H1 (cell line): ENCODE data around the gene PLCB1. TPM values are rescaled to one million over a fixed set of nuclear protein-coding genes. Genes with fewer than 3 reads are reported as not detected.

ENCODE experiments used
- RBBP5 ChIP-seq: IDR thresholded peaks from 2 replicates; pipeline ENCODE4 v1.7.1; 2012; ENCODE audit warnings: low read depth, mild to moderate bottlenecking, inconsistent platforms, low read length, moderate library complexity, borderline replicate concordance
- polyA plus RNA-seq, 7 experiments: library from polyadenylated mRNA; depleted of rRNA in 3 of 7; stranded (reverse) in 5 of 7; unstranded in 2 of 7; fragments of >200 nt in 5 of 7; fragments of 200-250 nt in 2 of 7; gene quantifications; 1 replicate in 5 of 7; 2 replicates in 1 of 7; 4 replicates in 1 of 7; pipeline versions ENCODE4 v1.2.1 to v1.2.3, GENCODE V29; 2011 to 2013; ENCODE audit warnings: missing spikeins in 2 of 7, mixed read lengths in 2 of 7
- total RNA-seq: library from RNA; stranded (reverse); fragmentation: NEBNext Ultra II Directional; extraction: Animal tissue kit (Norgen Biotek cat#: 25700); gene quantifications from 2 replicates; pipeline ENCODE4 v1.2.1, GENCODE V29; 2021

The PLCB1 gene
- total and polyA plus RNA-seq, 2 of the 8 experiments (the other 6 are each of a cell fraction or from before 2014, with no cell fraction given), result 2.6 to 9.1 TPM

- TF ChIP-seq RBBP5, result no peak
Measured at GRCh38 chr20:8547035-8547650, 415.1 kb downstream of the PLCB1 start (continued).
